ENCODE results near the gene NLRP9.
"Not testable (repeated sequence)": the region's sequence is repeated elsewhere in the genome, so short reads cannot be mapped to it uniquely, and the experiment has no call there.

The NLRP9 gene

GRCh38 chr19:55738302-55738701, at the start of gene NLRP9:
Gene NLRP9 (minus strand): TSS chr19:55738402. CDS start chr19:55738374, 28 bp downstream.
- no peak for TF ChIP-seq CTCF (conservative IDR thresholded peaks at IDR 0.05; ENCODE audit: low read depth, low read length)
- H3K4me3 ChIP-seq (ENCODE audit: low read depth, low read length): no peak within 1 kb of the TSS
- DNase-seq (ENCODE audit: low read depth): no peak

- TF ChIP-seq CTCF (conservative IDR thresholded peaks at IDR 0.05; ENCODE audit: low read depth, low read length): no peak
- H3K4me3 ChIP-seq (ENCODE audit: low read depth, low read length): no peak overlapping the region
- DNase-seq (ENCODE audit: low read depth): no peak
These were observed 42.9 kb upstream of the NLRP9 start for GRCh38 chr19:55781112-55781511.

- no peak for DNase-seq (ENCODE audit: low read depth)
- H3K4me3 ChIP-seq (ENCODE audit: low read depth, low read length): no peak overlapping the region
- TF ChIP-seq CTCF (conservative IDR thresholded peaks at IDR 0.05; ENCODE audit: low read depth, low read length): no peak
These were observed 40.1 kb upstream of the NLRP9 start for GRCh38 chr19:55778331-55778730.

- TF ChIP-seq CTCF (conservative IDR thresholded peaks at IDR 0.05; ENCODE audit: low read depth, low read length): no peak
- no peak overlapping the region for H3K4me3 ChIP-seq (ENCODE audit: low read depth, low read length)
- no peak for DNase-seq (ENCODE audit: low read depth)
These were observed 39.3 kb upstream of the NLRP9 start for GRCh38 chr19:55777528-55777927.

- H3K4me3 ChIP-seq (ENCODE audit: low read depth, low read length); DNase-seq (ENCODE audit: low read depth): not testable (repeated sequence)
These were observed 31.4 kb upstream of the NLRP9 start for GRCh38 chr19:55769632-55770031.

GRCh38 chr19:55768818-55769217, 30.6 kb upstream of the NLRP9 start, which contains the start of gene RFPL4AL1:
Gene RFPL4AL1 (plus strand): TSS chr19:55769118. CDS start chr19:55771805, 2,687 bp downstream.
- DNase-seq (ENCODE audit: low read depth); H3K4me3 ChIP-seq (ENCODE audit: low read depth, low read length): not testable (repeated sequence)

- no peak for DNase-seq (ENCODE audit: low read depth)
- no peak overlapping the region for H3K4me3 ChIP-seq (ENCODE audit: low read depth, low read length)
- no peak for TF ChIP-seq CTCF (conservative IDR thresholded peaks at IDR 0.05; ENCODE audit: low read depth, low read length)
These were observed 28.3 kb upstream of the NLRP9 start for GRCh38 chr19:55766466-55766865.

GRCh38 chr19:55758797-55759196, 20.6 kb upstream of the NLRP9 start, which contains the start of gene RFPL4A:
Gene RFPL4A (plus strand): TSS chr19:55759097. CDS start chr19:55761801, 2,704 bp downstream.
- DNase-seq (ENCODE audit: low read depth); H3K4me3 ChIP-seq (ENCODE audit: low read depth, low read length): not testable (repeated sequence)

GRCh38 chr19:55756808-55757207, 18.6 kb upstream of the NLRP9 start:
- DNase-seq (ENCODE audit: low read depth); H3K4me3 ChIP-seq (ENCODE audit: low read depth, low read length): not testable (repeated sequence)

Data from choroid plexus epithelial cell (primary cell).